Activated CD8-positive, alpha-beta memory T cell treated with anti-CD3 and anti-CD28 coated beads, Interleukin-2, amount 10 ng/mL, durations not matched to agents 7 days and 5 days (primary cell): ENCODE data around the gene TPD52L1. TPM values are rescaled to one million over a fixed set of nuclear protein-coding genes. Genes with fewer than 3 reads are reported as not detected.

ENCODE experiments used
- ATAC-seq: fragments of 150-1000 bp; cut with Tn5 transposase; one replicate; pipeline ENCODE4 v1.10.0; 2021; ENCODE audit warnings: moderate library complexity
- CTCF ChIA-PET: fragments of 350-600 bp; sonication (Branson Sonifier 250); formaldehyde crosslinking; loops from one replicate; lab custom pipeline; 2021; ENCODE audit warnings: antibody characterized with exemption; lab: Charles Lee
- DNase-seq: peaks from one replicate; pipeline ENCODE4 v3.0.0-alpha.2; 2020
- H3K27ac Mint-ChIP-seq: one replicate; pipeline ENCODE4 v1.8.0; 2021; ENCODE audit warnings: mild to moderate bottlenecking, mixed read lengths
- H3K27me3 Mint-ChIP-seq: one replicate; pipeline ENCODE4 v1.8.0; 2021; ENCODE audit warnings: mixed read lengths
- H3K36me3 Mint-ChIP-seq: one replicate; pipeline ENCODE4 v1.8.0; 2021; ENCODE audit warnings: mild to moderate bottlenecking, mixed read lengths
- H3K4me1 Mint-ChIP-seq: one replicate; pipeline ENCODE4 v1.8.0; 2021; ENCODE audit warnings: mixed read lengths
- H3K4me3 Mint-ChIP-seq: one replicate; pipeline ENCODE4 v1.8.0; 2021; ENCODE audit warnings: mild to moderate bottlenecking, moderate library complexity, mixed read lengths
- H3K9me3 Mint-ChIP-seq: one replicate; pipeline ENCODE4 v1.8.0; 2022; ENCODE audit warnings: low read depth, mixed read lengths
- total RNA-seq, 2 experiments: library from RNA; stranded (reverse); gene quantifications; one replicate each; pipeline ENCODE4 v1.2.3, GENCODE V29; 2021

The TPD52L1 gene
- total RNA-seq, 2 experiments from 2014 or later = not detected

- peaks cover 2% of the 10 kb centered on the region for H3K4me1 Mint-ChIP-seq
- peaks cover 16% of the 10 kb centered on the region for H3K27me3 Mint-ChIP-seq
- no peak overlapping the region for H3K27ac Mint-ChIP-seq
- CTCF ChIA-PET = interaction anchor here (1.0 to 1.4 kb wide), 3 partner anchors 9 to 42 kb away, joined by 3 to 7 read pairs (median 5); no protein-coding TSS in a partner anchor
- no peak overlapping the region for H3K4me3 Mint-ChIP-seq
- H3K9me3 Mint-ChIP-seq = no peaks in the 10 kb centered on the region
- ATAC-seq (no peak), DNase-seq (no peak)
- no peaks in the 10 kb centered on the region for H3K36me3 Mint-ChIP-seq
These were observed 39.6 kb downstream of the TPD52L1 start for GRCh38 chr6:125193208-125193607.

DNA sequence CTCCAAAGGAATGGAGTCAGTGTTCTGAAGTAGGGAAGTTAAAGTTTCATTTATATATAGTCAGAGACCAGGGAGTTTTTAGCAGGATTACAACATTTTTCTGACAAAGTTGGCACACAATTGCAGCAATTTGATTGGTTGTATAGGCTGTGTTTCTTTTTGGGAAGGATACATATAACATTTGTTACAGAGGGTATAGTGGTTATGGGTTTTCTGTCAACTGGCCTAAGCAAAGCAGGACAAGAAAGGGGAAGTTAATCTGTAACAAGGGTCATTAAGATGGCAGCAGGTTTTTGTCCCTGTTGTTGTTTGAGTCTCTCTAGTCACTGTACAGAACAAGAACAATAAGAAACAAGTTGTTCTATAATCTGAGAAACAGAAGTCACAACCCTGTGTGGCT lies 41.4 kb downstream of the TPD52L1 start:
- DNase-seq (no peak), ATAC-seq (no peak)
- CTCF ChIA-PET = interaction anchor here (1.4 kb wide), 1 partner anchor 15 kb away, joined by 3 read pairs; no protein-coding TSS in a partner anchor
- Mint-ChIP-seq H3K4me1 (peaks cover 2% of the 10 kb centered on the region), H3K9me3 (no peaks in the 10 kb centered on the region), H3K36me3 (no peaks in the 10 kb centered on the region), H3K27me3 (peaks cover 10% of the 10 kb centered on the region), H3K4me3 (no peak overlapping the region), H3K27ac (no peak overlapping the region)

- ATAC-seq (no peak), DNase-seq (no peak)
- CTCF ChIA-PET = no interaction called here
- Mint-ChIP-seq H3K27me3 (peaks cover 12% of the 10 kb centered on the region), H3K4me3 (no peak overlapping the region), H3K36me3 (no peaks in the 10 kb centered on the region), H3K9me3 (no peaks in the 10 kb centered on the region), H3K27ac (no peak overlapping the region), H3K4me1 (peaks cover 2% of the 10 kb centered on the region)
These were observed 42.0 kb downstream of the TPD52L1 start for GRCh38 chr6:125195526-125195925.

DNA sequence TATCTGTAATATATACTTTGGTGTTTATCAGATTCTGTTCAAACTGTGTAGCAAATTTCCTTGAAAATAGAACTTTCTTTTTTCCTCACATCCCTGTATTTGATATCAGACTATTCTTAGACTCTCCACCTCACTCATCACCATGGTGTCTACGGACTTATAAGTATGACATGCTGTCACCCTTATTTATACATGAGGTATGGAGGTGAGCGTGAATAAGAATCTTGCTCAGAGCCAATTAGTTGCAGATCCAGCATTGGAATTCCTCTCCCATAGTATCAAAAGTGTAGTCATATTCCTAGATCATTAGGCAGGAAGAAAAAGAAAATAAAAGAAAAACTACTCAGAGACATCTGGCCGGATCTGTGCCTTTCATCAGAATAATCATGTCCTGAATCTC lies 43.0 kb downstream of the TPD52L1 start:
- H3K36me3 Mint-ChIP-seq = no peaks in the 10 kb centered on the region
- H3K27ac Mint-ChIP-seq = no peak overlapping the region
- ATAC-seq (no peak), DNase-seq (no peak)
- no peaks in the 10 kb centered on the region for H3K9me3 Mint-ChIP-seq
- peaks cover 2% of the 10 kb centered on the region for H3K4me1 Mint-ChIP-seq
- H3K27me3 Mint-ChIP-seq = peaks cover 14% of the 10 kb centered on the region
- no peak overlapping the region for H3K4me3 Mint-ChIP-seq
- CTCF ChIA-PET = no interaction called here

GRCh38 chr6:125197795-125198269 lies 44.3 kb downstream of the TPD52L1 start:
- Mint-ChIP-seq H3K36me3 (no peaks in the 10 kb centered on the region), H3K27ac (no peak overlapping the region), H3K27me3 (peaks cover 21% of the 10 kb centered on the region), H3K4me3 (no peak overlapping the region), H3K4me1 (no peaks in the 10 kb centered on the region), H3K9me3 (no peaks in the 10 kb centered on the region)
- CTCF ChIA-PET = no interaction called here
- no peak for ATAC-seq
- no peak for DNase-seq

DNA sequence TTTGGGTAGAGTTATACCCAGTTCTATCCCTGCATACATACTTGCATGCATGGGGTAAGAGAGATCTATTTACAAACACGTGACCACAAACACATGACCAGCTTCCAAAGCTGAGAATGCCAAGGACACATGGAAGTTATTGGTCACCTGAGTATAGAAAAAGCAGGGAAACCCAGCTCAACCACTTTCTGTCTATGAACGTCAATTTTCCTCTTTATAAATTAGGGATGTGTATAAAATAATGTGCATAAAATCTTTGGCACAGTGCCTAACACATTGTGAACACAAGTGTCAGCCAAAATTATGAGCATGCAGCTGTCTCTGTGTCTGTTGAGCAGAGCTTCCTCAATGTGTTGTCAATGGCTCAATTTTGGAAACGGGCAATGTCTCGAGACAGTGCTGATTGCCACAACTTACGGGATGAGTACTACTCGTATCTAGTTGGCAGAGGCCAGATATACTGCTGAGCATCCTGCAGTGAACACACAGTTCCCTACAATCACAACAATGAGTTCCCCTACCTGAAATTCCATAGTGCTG lies 44.9 kb downstream of the TPD52L1 start:
- ATAC-seq (no peak), DNase-seq (no peak)
- H3K36me3 Mint-ChIP-seq = no peaks in the 10 kb centered on the region
- H3K4me1 Mint-ChIP-seq = no peaks in the 10 kb centered on the region
- peaks cover 25% of the 10 kb centered on the region for H3K27me3 Mint-ChIP-seq
- no peaks in the 10 kb centered on the region for H3K9me3 Mint-ChIP-seq
- CTCF ChIA-PET = no interaction called here
- H3K27ac Mint-ChIP-seq = no peak overlapping the region
- no peak overlapping the region for H3K4me3 Mint-ChIP-seq

DNA sequence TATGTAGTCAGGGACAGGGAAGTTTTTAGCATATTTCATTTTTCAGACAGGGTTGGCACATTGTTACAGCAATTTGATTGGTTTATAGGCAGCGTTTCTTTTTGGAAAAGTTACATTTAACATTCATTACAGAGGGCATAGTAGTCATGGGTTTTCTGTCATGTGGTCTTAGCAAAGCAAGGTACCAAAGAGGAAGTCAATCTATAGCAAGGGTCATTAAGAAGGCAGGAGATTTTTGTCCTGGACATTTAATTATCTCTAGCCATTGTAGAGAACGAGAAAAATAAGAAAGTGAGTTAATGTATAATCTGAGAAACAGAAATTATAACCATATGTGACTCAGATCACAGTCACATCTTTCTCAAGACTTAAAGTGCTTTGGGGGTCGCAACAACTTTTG lies 47.4 kb downstream of the TPD52L1 start:
- Mint-ChIP-seq H3K27me3 (peaks cover 25% of the 10 kb centered on the region), H3K4me3 (no peak overlapping the region), H3K4me1 (no peaks in the 10 kb centered on the region), H3K36me3 (no peaks in the 10 kb centered on the region), H3K27ac (no peak overlapping the region), H3K9me3 (no peaks in the 10 kb centered on the region)
- CTCF ChIA-PET = no interaction called here
- DNase-seq = no peak
- no peak for ATAC-seq

DNA sequence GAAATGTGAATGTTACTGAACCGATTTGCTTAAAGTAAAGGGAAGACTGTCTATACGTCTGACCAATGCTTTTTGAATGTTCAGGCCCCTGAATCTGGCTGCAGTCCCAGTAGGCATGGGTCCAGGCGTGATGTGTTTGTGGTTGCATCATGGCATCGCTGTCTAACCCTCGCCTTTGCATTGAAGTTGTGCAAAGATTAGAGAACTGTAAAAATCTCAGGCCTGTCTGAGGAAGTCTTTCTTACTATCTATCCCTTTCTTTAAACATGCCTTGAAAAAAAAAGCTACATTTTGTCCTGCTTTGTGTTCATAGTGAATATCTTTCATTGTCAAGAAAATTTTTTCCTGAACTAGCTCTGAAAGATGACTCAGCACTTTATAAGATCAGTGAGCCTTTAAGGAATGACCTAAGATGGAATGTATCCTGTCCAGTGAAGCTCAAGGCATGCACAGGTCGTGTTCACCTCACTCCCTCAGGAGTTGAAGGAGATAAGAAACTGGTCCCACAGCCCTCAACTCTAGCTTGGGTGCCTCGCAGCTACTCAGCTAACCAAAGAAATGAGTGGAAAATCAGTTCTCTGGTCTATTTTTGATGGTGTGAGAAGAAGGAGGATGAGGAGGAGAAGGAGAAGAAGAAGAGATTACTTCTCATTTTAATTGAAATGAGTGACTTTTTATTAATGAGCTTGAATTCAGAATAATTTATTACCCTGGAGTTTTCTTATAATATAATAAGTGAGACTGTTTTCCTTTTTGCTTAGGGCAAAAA lies 48.6 kb downstream of the TPD52L1 start:
- Mint-ChIP-seq H3K27ac (no peak overlapping the region), H3K36me3 (no peaks in the 10 kb centered on the region), H3K27me3 (peaks cover 31% of the 10 kb centered on the region), H3K4me3 (no peak overlapping the region), H3K4me1 (no peaks in the 10 kb centered on the region), H3K9me3 (no peaks in the 10 kb centered on the region)
- CTCF ChIA-PET = interaction anchor here (1.4 kb wide), 1 partner anchor 10 kb away, joined by 7 read pairs; no protein-coding TSS in a partner anchor
- ATAC-seq = no peak
- DNase-seq = no peak

- CTCF ChIA-PET = no interaction called here
- no peak for ATAC-seq
These were observed 49.8 kb downstream of the TPD52L1 start for GRCh38 chr6:125203395-125203794.

GRCh38 chr6:125205931-125206330 lies 52.4 kb downstream of the TPD52L1 start:
- Mint-ChIP-seq H3K27me3 (peaks cover 22% of the 10 kb centered on the region), H3K4me3 (no peak overlapping the region), H3K9me3 (no peaks in the 10 kb centered on the region), H3K4me1 (no peaks in the 10 kb centered on the region), H3K36me3 (no peaks in the 10 kb centered on the region), H3K27ac (no peak overlapping the region)
- DNase-seq = no peak
- ATAC-seq = no peak
- CTCF ChIA-PET = no interaction called here

More at GRCh38 chr6:125203395-125203794, 49.8 kb downstream of the TPD52L1 start:
- DNase-seq = no peak
- no peaks in the 10 kb centered on the region for H3K9me3 Mint-ChIP-seq
- no peaks in the 10 kb centered on the region for H3K36me3 Mint-ChIP-seq
- no peaks in the 10 kb centered on the region for H3K4me1 Mint-ChIP-seq
- no peak overlapping the region for H3K4me3 Mint-ChIP-seq
- H3K27ac Mint-ChIP-seq = no peak overlapping the region
- peaks cover 28% of the 10 kb centered on the region for H3K27me3 Mint-ChIP-seq

GRCh38 chr6:125206389-125206788 lies 52.8 kb downstream of the TPD52L1 start:
- Mint-ChIP-seq H3K36me3 (no peaks in the 10 kb centered on the region), H3K4me1 (no peaks in the 10 kb centered on the region), H3K4me3 (no peak overlapping the region), H3K9me3 (no peaks in the 10 kb centered on the region), H3K27me3 (peaks cover 20% of the 10 kb centered on the region), H3K27ac (no peak overlapping the region)
- CTCF ChIA-PET = no interaction called here
- no peak for DNase-seq
- ATAC-seq = no peak

DNA sequence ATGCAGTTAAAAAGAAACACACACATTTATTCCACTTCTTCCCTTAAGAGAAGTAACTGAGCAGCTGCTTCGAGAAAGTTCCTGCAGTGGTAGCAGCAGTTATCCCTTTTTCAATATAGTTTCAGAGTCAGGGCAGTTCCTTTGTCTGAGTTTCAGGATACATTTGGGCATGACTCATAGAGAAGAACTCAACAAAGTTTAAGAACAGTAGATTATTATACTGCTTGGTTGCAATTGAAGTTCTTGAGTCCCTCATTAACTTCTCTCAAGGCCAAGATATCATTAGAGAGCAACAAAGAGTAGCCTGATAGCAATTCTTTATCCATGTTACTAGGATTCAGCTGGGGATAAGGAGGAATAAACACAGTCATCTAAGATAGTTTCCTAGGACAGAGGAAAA lies 54.4 kb downstream of the TPD52L1 start:
- no peaks in the 10 kb centered on the region for H3K36me3 Mint-ChIP-seq
- no peaks in the 10 kb centered on the region for H3K4me1 Mint-ChIP-seq
- ATAC-seq (no peak), DNase-seq (no peak)
- H3K27ac Mint-ChIP-seq = no peak overlapping the region
- H3K9me3 Mint-ChIP-seq = no peaks in the 10 kb centered on the region
- CTCF ChIA-PET = interaction anchor here (0.5 kb wide), 1 partner anchor 14 kb away, joined by 3 read pairs; no protein-coding TSS in a partner anchor
- no peak overlapping the region for H3K4me3 Mint-ChIP-seq
- H3K27me3 Mint-ChIP-seq = peaks cover 10% of the 10 kb centered on the region

GRCh38 chr6:125208625-125209249 lies 55.2 kb downstream of the TPD52L1 start:
- Mint-ChIP-seq H3K4me1 (no peaks in the 10 kb centered on the region), H3K9me3 (no peaks in the 10 kb centered on the region), H3K27me3 (peaks cover 7% of the 10 kb centered on the region), H3K36me3 (no peaks in the 10 kb centered on the region), H3K27ac (no peak overlapping the region), H3K4me3 (no peak overlapping the region)
- ATAC-seq = no peak
- DNase-seq = no peak
- CTCF ChIA-PET = no interaction called here
